Activated CD4-positive, alpha-beta T cell treated with anti-CD3 and anti-CD28 coated beads, Interleukin-2, amount 50 U/mL, for 1 hour (primary cell): ENCODE measurements around the gene TRIO.

ENCODE experiments used
- DNase-seq: peaks from one replicate; pipeline ENCODE4 v3.0.0-alpha.2; 2020

TRIO gene

GRCh38 chr5:14469551-14470377, 326.6 kb downstream of the TRIO start:
- no peak for DNase-seq

- DNase-seq, result no peak
Measured at GRCh38 chr5:14471507-14471906, 328.4 kb downstream of the TRIO start.

- no peak for DNase-seq
Measured at GRCh38 chr5:14472986-14473567, 329.9 kb downstream of the TRIO start.

- no peak for DNase-seq
Measured at GRCh38 chr5:14475045-14475444, 331.9 kb downstream of the TRIO start.

GRCh38 chr5:14476786-14477435, 333.8 kb downstream of the TRIO start:
- no peak for DNase-seq

GRCh38 chr5:14479143-14479696, 336.1 kb downstream of the TRIO start:
- no peak for DNase-seq

GRCh38 chr5:14481349-14481748, 338.2 kb downstream of the TRIO start:
- DNase-seq, result no peak

GRCh38 chr5:14482085-14482484, 338.9 kb downstream of the TRIO start:
- no peak for DNase-seq

- no peak for DNase-seq
Measured at GRCh38 chr5:14483504-14484157, 340.5 kb downstream of the TRIO start.

- DNase-seq, result no peak
Measured at GRCh38 chr5:14486486-14486885, 343.3 kb downstream of the TRIO start.

GRCh38 chr5:14486996-14487896, 344.1 kb downstream of the TRIO start:
- DNase-seq, result no peak

GRCh38 chr5:14487897-14488570, 344.9 kb downstream of the TRIO start:
- no peak for DNase-seq

- DNase-seq, result no peak
Measured at GRCh38 chr5:14488709-14489108, 345.6 kb downstream of the TRIO start.

GRCh38 chr5:14489643-14490042, 346.5 kb downstream of the TRIO start:
- no peak for DNase-seq

GRCh38 chr5:14490309-14490711, 347.2 kb downstream of the TRIO start:
- no peak for DNase-seq

GRCh38 chr5:14491015-14491915, 348.1 kb downstream of the TRIO start:
- no peak for DNase-seq

GRCh38 chr5:14492331-14492964, 349.3 kb downstream of the TRIO start:
- no peak for DNase-seq

GRCh38 chr5:14495301-14495700, 352.2 kb downstream of the TRIO start:
- no peak for DNase-seq

GRCh38 chr5:14497311-14497710, 354.2 kb downstream of the TRIO start:
- DNase-seq, result no peak
